CD4-positive, alpha-beta T cell treated with Interleukin-17A for 1 hour (primary cell): ENCODE results near the gene AGR3.
"Not testable (repeated sequence)": the region's sequence is repeated elsewhere in the genome, so short reads cannot be mapped to it uniquely, and the experiment has no call there.

Source experiments
- DNase-seq: peaks from one replicate; pipeline ENCODE4 v3.0.0-alpha.2; 2020

AGR3 gene

DNA sequence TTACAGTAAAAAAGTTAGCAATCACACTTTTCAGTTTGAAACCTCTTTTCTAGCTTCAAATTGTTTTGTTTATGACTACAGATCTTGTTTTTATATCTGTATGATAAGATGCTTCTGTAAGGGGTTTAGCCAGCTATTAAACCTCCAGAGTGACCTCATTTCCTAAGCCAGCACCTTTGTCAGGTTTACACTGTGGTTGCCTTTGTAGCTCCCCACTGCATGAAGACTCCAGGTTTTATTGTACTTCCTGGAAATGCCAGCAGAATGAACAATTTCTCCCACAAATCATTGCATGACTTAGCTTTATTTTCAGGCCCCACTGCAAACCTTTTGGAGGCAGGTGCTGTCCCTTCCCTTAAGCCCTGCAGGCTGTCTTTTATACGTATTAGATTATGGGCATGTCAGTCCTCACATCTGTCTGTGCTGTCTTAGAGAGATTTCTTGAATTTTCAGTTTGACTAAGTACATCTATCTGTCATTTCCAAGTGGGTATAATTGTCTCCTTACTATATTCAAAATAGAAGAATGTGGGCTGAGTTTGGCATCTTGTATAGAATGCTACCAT, 8.2 kb upstream of the AGR3 start:
- DNase-seq: no peak

DNA sequence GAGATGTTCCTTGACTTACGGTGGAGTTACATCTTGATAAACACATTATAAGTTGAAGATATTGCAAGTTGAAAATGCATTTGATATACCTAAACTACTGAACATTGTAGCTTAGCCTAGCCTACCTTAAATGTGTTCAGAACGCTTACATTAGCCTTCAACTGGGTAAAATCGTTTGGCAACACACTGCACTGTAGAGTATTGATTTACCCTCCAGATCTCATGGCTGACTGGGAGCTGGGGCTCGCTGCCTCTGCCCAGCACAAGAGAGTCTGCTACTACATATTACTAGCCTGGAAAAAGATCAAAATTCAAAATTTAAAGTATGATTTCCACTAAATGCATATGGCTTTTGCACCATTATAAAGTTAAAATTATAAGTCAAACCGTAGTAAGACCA, 7.5 kb upstream of the AGR3 start:
- no peak for DNase-seq

DNA sequence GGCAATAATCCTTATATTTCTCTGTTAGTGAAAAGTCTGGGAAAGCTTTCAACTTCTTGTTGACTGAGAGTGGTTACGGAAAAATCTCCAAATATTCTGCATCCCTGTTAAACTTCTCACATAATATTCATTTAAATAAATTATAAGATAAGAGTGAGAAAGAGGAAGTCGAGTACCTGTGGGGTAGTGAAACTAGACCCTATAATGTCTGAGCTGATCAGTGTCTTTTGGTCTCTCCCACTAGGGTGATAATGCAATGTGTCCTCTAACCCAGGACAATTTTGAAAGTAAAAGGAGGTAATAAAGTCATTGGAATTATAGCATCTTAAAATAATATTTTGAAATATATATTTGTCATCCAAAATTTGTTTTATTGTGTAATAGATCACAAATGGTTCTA, 2.1 kb upstream of the AGR3 start:
- no peak for DNase-seq

DNA sequence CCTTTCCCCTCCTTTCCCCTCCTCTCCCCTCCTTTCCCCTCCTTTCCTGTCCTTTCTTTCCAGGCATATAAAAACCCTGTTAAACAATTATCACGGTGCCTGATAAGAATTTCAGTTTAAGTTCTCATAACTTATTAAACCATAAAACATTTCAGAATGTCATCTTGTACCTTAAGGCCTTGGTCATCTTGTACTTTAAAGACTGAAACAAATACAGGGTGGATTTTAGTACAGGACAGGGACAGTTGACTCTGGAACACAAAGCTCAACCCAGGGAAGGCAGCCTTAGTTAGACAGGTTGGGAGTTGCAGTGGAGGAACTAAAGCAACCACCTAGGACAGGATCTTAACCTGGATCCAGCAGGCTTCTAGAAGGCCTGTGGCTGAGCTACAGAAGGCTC, 1.2 kb downstream of the AGR3 start:
- no peak for DNase-seq

DNA sequence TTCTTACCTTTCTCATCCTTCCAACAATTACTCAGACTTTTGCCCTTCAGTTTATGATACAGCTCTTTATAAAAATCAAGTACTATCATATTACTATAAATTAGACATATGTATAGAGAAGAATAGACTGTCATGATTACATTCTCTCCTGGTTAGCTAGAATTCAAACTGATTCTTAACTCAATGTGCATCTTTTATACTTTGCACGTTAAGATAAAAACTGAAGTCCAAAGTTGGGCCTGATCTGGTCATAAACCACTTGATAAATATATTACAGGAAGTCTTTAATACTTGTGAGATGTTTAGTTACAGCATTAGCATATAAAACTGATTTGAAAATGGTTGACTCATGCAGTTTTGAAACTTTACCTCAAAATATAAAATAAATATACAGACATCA, 2.6 kb downstream of the AGR3 start:
- no peak for DNase-seq

DNA sequence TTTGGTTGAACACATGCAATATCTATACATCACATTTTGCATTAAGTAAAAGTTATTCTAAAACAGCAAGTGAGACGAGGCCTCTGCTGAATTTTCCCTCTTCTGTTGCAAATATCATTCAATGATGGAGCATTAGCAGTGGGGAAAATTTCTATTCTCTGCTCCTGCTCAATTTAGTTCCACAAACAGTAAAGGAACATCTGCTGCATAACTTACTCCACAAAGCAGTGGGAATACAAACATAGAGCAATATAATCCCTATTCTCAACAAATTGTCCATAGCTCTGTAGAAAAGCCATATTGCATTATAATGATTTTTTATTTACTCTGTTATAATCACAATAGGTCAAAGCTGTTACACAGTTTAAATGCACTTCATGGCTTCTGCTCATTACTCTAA, 5.9 kb downstream of the AGR3 start:
- DNase-seq: no peak

DNA sequence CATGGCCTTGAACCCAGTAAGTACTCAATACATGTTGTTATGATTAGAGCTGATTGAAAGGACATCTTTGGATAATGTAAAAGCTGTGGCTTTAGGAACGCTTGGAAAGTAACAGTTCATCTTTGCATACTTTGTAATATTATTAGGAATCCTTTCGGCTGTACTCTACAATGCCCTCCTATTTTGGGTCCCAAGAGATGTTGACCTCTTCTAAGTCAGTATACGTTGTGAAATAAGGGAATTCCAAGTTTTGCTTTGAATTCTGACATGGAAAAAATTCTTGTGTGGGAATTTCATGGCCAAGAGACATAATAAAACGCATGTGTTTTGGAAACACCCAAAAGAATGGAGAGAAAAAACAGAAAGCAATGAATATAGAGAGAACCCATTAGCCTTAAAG, 7.7 kb downstream of the AGR3 start:
- DNase-seq: no peak

DNA sequence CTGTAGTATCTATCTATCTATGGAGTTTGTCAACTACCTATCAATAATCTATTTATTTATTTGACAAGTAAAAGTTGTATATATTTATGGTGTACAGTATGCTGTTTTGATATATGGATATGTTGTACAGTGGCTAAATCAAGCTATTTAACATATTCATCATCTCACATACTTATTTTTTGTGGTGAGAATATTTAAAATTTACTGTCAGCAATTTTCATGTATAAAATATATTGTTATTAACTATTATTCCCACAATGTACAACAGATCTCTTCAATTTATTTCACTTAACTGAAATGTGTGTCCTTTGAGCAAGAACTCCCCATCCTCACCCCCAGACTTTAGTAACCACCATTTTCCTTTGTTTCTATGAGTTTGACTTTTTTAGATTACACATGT, 14.5 kb downstream of the AGR3 start:
- DNase-seq: no peak

DNA sequence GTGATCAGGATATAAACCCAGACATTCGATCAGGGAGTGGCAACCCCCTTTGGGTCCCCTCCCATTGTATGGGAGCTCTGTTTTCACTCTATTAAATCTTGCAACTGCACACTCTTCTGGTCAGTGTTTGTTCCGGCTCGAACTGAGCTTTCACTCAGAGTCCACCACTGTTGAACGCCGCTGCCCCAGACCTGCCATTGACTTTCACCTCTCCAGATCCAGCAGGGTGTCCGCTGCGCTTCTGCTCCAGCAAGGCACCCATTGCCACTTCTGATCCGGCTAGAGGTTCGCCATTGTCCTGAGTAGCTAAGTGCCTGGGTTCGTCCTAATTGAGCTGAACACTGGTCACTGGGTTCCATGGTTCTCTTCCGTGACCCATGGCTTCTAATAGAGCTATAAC, 28.6 kb downstream of the AGR3 start:
- DNase-seq: not testable (repeated sequence)

DNA sequence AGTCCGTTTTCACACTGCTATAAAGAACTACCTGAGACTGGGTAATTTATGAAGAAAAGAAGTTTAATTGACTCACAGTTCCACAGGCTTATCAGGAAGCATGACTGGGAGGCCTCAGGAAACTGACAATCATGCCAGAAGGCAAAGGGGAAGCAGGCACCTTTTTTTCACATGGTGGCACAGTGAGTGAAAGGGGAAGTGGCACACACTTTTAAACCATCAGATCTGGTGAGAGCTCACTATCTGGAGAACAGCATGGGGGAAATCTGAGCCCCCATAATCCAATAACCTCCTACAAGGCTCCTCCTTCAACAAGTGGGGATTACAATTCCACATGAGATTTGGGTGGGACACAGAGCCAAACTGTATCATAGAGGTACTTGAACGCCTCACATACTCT, 30.0 kb downstream of the AGR3 start:
- DNase-seq: peak; percentile 4

DNA sequence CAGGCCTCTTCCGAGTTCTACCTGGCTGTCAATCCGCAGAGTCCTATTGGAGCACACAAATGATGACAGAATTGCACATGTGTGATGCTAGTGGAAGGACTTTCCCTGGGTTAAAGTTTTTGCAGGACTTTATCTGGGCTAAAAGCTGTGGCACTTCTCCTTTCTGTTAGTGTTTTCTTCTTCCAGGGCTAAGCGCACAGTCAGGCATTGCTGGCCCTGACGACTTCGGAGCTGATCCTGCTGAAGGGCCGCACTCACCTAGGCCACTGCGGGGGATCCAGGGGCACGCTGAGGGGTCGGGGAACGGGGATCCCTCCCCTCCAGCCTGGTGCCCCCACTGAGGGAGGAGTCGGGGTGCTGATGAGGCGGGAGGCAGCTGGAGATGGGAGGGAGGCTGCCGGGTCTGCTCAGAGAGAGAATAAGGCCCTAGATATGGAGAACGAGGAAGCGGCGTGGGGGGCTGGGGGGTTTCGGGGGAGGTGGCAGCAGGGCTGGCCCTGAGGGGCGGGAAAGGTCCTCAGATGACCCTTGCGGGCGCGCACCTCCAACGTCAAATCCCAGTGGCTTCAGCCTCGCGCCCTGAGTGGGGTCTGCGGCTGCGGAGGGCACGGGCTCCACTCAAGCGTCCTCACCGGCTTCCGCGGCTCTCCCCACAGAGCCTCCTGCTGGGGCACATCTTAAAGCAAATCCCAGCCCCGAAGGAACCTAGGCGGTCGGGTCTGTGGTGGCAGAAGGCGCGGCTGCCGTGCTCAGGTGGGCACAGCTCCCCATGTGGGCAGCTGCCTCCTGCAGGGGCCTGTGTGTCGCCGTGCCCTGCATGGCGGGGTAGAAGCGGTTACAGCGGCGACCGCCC, 30.9 kb downstream of the AGR3 start:
- DNase-seq: no peak

DNA sequence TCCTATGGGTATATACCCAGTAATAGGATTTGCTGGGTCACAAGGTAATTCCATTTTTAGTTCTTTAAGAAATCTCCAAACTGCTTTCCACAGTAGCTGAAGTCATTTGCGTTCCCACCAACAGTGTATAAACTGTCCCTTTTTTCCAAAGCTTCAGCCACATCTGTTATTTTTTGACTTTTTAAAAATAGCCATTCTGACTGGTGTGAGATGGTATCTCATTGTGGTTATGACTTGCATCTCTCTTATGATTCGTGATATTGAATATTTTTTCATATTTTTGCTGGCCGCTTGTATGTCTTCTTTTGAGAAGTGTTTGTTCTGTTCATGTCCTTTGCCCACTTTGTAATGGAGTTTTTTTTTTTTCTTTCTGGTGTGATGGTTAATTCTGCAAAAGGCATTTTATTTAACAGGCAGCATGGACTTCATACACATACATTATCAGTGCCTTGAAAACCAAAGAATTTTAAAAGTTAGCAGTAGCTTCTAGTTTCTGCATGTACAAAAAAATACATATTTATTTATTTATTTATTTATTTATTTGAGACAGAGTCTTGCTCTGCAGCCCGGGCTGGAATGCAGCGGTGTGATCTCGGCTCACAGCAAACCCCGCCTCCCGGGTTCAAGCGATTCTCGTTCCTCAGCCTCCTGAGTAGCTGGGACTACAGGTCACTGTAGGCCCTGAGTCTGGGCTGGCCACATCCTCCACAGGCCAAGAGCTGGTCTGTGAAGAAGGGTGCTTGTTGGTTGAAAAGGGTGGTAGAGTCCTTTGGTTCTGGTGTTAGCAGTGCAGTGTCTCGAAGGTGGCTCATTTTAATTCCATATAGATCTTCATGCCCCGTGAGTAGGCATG, 32.3 kb downstream of the AGR3 start:
- DNase-seq: no peak

DNA sequence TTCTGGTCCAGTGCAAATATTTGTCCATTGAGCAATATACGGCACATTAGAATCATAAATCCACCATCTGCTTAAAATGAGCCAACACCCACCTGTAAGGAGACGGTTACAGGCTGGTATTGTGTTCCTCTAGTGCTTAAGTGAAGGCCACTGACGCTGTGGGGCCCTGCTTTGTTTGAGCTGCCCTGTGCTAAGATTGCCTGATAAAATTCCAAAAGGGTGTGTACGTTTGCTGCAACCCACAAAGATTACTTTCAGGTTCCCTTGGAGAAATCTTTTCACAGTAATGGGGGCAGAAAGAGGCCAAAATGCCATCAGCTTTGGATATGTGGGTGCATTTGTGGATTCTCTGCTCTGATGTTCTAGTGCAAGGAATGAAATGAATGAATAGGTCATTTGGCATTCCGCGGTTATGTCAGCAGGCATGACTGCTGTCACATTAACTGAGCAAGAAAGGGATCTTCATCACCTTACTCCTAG, 34.4 kb downstream of the AGR3 start:
- DNase-seq: no peak

DNA sequence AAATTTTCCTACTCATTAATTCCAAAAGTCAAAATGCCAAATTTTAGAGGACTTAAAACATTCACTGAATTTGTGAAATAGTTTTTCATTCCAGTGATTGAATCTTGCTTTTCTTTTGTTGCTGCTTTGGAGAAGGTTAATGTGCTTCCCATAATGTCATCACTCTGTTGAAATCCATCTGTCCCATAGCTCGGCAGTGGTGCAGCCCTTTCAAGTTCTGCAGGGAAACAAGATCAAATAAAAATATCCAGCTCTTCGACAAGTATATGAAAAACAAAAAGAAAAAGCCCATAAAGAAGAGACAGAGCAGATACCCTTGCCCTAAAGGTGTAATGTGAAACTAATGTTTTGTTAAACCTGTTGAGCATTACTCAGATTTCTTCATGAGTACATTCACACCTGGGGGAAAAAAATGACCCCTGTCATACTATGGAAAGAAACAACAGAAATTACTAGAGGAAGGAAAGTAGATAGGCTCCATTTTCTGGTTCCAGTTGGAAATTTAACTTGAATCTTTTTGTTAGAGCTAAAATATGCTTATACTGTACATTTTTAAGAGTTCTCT, 35.1 kb downstream of the AGR3 start:
- DNase-seq: no peak

DNA sequence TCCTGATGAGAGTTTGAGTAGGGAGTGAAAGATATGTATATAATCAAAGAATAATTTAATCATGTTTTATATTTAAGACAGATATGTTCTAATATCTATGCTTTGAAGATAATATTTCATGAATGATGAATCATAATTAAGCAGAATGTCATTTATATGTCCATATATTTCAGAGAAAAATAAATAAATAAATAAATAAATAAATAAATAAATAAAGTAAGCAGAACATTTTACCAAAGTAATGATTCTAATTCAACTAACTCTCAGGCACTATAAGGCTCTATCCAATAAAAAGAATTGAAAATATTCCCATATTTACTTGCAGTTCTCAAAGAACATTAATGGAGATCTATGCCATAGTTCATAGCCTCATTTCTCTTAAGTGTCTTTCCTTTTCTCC, 36.0 kb downstream of the AGR3 start:
- no peak for DNase-seq

DNA sequence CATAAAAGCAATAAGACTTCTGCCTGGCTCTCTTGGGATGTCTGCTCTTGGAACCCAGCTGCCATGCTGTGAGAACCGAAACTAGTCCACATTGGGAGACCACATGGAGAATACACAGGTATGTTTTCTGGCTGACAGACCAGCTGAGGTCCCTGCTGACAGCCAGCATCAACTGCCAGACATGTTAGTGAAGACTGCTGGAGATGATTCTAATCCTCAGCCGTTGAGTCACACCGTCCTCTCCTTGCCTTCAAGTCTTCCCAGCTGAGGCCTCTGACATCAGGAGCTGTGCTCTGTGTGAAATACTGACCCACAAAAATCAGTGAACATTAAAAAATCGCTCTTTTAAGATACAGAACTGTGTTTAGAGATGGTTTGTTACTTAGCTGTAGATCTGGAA, 40.1 kb downstream of the AGR3 start:
- no peak for DNase-seq

DNA sequence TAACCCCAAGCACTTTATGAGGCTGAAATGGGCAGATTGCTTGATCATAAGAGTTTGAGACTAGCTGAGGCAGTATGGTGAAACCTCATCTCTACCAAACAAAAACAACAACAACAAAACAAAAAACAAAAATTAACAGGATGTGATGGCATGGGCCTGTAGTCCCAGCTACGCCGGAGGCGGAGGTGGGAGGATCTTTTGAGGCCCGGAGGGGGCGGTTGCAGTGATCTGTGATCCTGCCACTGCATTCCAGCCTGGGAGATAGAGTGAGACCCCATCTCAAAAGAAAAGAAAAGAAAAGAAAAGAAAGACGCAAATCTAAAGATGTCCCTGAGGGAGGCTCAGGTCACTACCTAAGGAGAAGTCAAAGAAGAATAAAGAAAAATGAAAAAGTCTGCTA, 41.7 kb downstream of the AGR3 start:
- no peak for DNase-seq

DNA sequence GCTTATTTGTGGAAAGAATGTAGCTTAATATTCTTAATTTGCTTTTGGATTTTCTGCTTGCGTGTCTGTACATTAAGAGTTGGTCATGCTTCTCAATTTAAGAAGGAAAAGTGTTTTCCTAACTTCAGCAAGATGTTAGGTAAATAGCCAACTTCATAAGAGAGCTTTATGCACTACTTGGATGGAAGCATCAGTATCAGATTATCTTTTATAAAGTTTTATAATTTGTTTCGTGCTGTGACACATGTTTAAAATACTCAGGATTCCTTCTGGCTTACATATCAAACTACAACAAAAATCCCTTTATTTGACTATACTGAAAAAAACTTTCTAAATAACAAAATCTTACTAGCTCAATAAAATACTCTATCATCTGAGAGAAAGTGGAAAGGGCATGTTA, 42.1 kb downstream of the AGR3 start:
- DNase-seq: no peak

DNA sequence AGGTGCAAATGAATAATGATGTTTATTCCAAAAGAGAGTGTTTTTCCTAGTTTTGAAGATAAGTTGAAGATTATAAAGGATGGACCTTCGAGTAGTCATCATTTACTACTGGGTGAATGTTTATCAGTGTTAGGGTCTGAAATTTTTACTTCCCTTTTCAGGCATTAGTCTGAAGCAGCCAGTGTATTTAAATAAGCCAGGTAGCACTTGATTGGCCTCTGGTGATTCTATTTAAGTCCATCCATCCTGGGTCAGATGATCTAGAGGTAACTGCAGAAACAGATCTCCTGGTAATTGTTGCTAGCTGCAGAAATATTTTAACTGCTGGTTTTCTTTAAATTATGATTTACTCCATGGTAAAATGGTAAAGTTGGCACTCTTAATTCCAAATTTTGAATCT, 42.9 kb downstream of the AGR3 start:
- no peak for DNase-seq

DNA sequence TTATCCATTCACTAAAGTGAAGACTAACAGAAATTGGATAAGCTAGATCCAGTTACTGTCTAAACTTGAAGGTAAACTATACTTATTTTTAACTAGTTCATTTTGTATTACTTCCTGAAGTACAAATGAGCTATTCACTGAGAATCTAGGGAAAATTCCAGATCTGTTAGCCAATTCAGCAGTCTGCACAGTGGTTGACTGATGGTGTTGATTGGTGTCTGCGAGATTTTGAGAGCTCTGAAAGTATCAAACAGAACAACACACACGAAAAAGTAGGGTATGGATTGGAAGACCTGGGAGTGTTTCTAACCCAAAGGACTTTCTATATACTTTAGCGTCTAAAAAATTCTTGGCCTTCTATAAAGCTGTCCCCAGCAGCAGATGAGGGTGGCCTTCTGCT, 43.4 kb downstream of the AGR3 start:
- DNase-seq: no peak

DNA sequence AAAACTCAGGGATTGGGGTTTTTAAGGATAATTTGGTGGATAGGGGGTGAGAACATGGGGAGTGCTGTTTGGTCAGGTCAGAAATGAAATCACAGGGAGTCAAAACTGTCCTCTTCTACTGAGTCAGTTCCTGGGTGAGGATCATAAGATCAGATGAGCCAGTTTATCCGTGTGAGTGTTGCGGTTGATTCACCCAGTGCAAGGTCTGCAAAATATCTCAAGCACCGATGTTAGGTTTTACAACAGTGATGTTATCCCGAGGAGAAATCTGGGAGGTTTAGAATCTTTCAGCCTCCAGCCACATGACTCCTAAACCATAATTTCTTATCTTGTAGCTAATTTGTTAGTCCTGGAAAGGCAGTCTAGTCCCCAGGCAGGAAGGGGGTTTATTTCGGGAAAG, 45.3 kb downstream of the AGR3 start:
- DNase-seq: no peak

DNA sequence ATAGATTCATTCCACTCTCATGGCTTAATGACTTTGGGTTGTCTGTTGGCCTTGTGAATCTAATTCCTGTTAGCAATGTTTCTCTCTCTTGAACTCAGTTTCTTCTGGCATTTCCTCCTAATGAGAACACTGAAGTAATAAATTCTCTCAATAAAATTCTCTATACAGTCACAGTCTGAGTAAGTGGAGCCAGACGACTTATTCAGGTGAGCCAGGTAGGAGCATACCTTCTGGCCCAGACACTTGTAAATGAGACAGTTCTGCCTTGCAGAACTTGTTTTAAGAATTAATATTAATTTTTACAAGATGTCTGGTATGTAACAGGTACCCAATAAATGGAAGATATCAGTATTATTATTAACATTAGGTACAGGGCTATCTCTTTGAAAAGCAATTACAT, 48.4 kb downstream of the AGR3 start:
- no peak for DNase-seq

DNA sequence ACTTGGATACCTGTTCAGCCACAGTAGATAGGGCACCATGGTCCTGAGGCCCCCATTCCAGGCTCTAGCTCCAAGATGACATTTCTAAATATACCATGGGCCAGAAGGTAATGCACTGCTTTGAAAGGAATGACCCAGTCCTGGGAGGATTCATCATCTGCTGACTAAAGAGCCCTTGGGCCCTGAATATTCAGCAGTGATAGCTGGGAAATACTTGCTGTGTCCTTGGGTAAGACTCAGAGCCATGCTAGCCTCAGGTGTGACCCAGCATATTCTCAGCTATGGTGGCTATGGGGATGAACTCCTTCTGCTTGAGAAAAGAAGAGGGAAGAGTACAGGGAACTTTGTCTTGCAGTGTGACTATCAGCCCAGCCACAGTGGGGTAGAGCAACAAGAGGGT, 55.7 kb downstream of the AGR3 start:
- no peak for DNase-seq

DNA sequence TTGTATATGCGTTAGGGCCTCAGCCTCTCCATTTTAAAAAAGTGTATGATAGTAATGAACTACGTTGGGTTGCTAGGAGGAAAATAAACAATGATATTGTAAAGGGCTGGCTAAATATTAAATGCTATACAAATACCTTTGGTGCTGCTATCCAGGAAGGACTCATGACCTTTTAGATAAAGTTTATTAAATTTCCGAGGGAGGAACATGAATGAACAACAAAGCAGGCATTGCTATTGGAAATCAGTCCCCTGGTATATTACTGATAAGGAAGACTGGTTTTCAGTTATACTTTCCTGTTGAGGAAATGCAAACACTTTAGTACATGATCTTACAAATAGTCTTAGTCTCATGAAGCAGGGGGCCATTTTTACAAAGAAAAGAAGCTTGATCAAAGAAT, 59.8 kb downstream of the AGR3 start:
- DNase-seq: no peak
